Ovary (tissue), 3 donors: ENCODE measurements around the gene S100A14.

Source experiments
- EP300 ChIP-seq: sonication (generic); formaldehyde crosslinking; IDR thresholded peaks from one replicate; pipeline ENCODE4 v1.6.1; 2017; ENCODE audit warnings: antibody characterized with exemption
- POLR2A ChIP-seq: fragments of 450-650 bp; IDR thresholded peaks from one replicate; pipeline ENCODE4 v1.6.1; 2017; ENCODE audit warnings: antibody characterized with exemption, mild to moderate bottlenecking, moderate library complexity
- TF ChIP-seq, protein P1 (sequence below), 3 donors: fragments of 450-650 bp in 2 of 3; fragments of 200-600 bp in 1 of 3; IDR thresholded peaks; one replicate each; pipeline versions ENCODE4 v1.5.1 to v1.8.0; 2016 to 2022; ENCODE audit warnings: antibody characterized with exemption in 3 of 3, mild to moderate bottlenecking in 1 of 3
- donor health status: DM: no; HTN: no; CAD: no.

DNA sequence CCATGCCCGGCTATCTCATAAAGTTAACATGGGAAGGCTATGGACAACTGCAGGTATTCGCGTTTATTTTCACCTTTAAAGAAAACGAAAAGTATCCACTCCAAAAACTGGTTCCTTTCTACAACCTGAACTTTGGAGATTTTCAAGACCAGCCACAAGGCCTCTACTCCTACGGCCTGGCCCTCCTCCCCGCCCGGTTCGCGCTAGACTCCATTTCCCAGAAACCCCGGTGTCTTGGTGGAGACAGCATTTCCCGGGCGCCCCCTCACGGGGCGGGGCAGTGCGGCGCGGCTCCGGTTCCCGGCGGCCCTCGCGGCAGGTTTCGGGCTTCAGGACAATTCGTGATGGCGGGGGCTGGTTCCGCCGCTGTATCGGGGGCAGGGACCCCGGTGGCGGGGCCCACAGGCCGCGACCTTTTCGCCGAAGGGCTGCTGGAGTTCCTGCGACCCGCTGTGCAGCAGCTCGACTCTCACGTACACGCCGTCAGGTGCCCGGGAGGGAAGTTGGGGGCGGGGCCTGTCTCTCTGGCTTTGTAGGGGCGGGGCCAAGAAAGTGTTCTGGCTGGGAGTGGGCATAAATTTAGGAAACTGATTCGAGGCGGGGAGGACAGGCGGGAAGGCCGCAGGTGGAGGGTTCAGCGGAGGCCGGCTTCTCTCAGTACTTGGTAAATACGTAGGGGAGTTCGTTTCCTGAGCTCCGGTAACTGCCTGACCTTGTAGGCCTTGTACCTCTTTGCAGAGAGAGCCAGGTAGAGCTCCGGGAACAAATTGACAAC, 42.5 kb upstream of the S100A14 start, which contains the start of gene SNAPIN:
- TF ChIP-seq, protein P1, sequence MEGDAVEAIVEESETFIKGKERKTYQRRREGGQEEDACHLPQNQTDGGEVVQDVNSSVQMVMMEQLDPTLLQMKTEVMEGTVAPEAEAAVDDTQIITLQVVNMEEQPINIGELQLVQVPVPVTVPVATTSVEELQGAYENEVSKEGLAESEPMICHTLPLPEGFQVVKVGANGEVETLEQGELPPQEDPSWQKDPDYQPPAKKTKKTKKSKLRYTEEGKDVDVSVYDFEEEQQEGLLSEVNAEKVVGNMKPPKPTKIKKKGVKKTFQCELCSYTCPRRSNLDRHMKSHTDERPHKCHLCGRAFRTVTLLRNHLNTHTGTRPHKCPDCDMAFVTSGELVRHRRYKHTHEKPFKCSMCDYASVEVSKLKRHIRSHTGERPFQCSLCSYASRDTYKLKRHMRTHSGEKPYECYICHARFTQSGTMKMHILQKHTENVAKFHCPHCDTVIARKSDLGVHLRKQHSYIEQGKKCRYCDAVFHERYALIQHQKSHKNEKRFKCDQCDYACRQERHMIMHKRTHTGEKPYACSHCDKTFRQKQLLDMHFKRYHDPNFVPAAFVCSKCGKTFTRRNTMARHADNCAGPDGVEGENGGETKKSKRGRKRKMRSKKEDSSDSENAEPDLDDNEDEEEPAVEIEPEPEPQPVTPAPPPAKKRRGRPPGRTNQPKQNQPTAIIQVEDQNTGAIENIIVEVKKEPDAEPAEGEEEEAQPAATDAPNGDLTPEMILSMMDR (IDR thresholded peaks at IDR 0.05), result peak in 2 of 3 donors; percentile 23 to 30
- peak; percentile 72 for TF ChIP-seq POLR2A
- peak; percentile 49 for TF ChIP-seq EP300
